GM19397 (cell line): ENCODE results near the gene DDAH1.

Experiments
- ATAC-seq: cut with Tn5 transposase; IDR thresholded peaks from one replicate; pipeline ENCODE4 v1.9.1; 2021; ENCODE audit warnings: mild to moderate bottlenecking, moderate library complexity; ENCODE audit not compliant: unreplicated experiment

The DDAH1 gene

GRCh38 chr1:85445906-85446305, 19.1 kb downstream of the DDAH1 start:
- no peak for ATAC-seq

- no peak for ATAC-seq
Measured at GRCh38 chr1:85444381-85444780, 20.6 kb downstream of the DDAH1 start.

GRCh38 chr1:85440612-85441011, 24.3 kb downstream of the DDAH1 start:
- no peak for ATAC-seq

GRCh38 chr1:85438353-85438752, 26.6 kb downstream of the DDAH1 start:
- no peak for ATAC-seq

- no peak for ATAC-seq
Measured at GRCh38 chr1:85437139-85437538, 27.8 kb downstream of the DDAH1 start.

- no peak for ATAC-seq
Measured at GRCh38 chr1:85433096-85433495, 31.9 kb downstream of the DDAH1 start.

GRCh38 chr1:85428471-85429089, 36.4 kb downstream of the DDAH1 start:
- no peak for ATAC-seq

GRCh38 chr1:85427849-85428248, 37.1 kb downstream of the DDAH1 start:
- no peak for ATAC-seq

- no peak for ATAC-seq
Measured at GRCh38 chr1:85427331-85427730, 37.6 kb downstream of the DDAH1 start.

GRCh38 chr1:85421179-85421578, 43.8 kb downstream of the DDAH1 start:
- no peak for ATAC-seq

- no peak for ATAC-seq
Measured at GRCh38 chr1:85420199-85420598, 44.8 kb downstream of the DDAH1 start.

- no peak for ATAC-seq
Measured at GRCh38 chr1:85417876-85418275, 47.1 kb downstream of the DDAH1 start.

- no peak for ATAC-seq
Measured at GRCh38 chr1:85417017-85417416, 47.9 kb downstream of the DDAH1 start.

GRCh38 chr1:85413169-85413568, 51.8 kb downstream of the DDAH1 start:
- no peak for ATAC-seq

GRCh38 chr1:85411567-85412305, 53.2 kb downstream of the DDAH1 start:
- no peak for ATAC-seq

- ATAC-seq = no peak
Measured at GRCh38 chr1:85409516-85409915, 55.4 kb downstream of the DDAH1 start.

GRCh38 chr1:85407746-85408377, 57.1 kb downstream of the DDAH1 start:
- ATAC-seq = no peak

GRCh38 chr1:85406887-85407533, 57.9 kb downstream of the DDAH1 start:
- no peak for ATAC-seq

GRCh38 chr1:85406081-85406480, 58.9 kb downstream of the DDAH1 start:
- ATAC-seq = no peak

GRCh38 chr1:85404408-85404807, 60.6 kb downstream of the DDAH1 start:
- no peak for ATAC-seq

- ATAC-seq = no peak
Measured at GRCh38 chr1:85398391-85399064, 66.4 kb downstream of the DDAH1 start.
